ENCODE measurements around the gene AKR7A2. TPM values are rescaled to one million over a fixed set of nuclear protein-coding genes. Genes with fewer than 3 reads are reported as not detected.

The AKR7A2 gene
- total and polyA plus RNA-seq, 9 of the 15 experiments (the other 6 are each of a cell fraction or from before 2014, with no cell fraction given): 2.0 to 78.4 (median 49.4) TPM

- no peak overlapping the region for H3K4me2 ChIP-seq (ENCODE audit: insufficient read depth, low read length)
- peak; percentile 60 for FAIRE-seq
- no peak for TF ChIP-seq PKNOX1 (IDR thresholded peaks at IDR 0.05)
- no peak for TF ChIP-seq SMARCC2 (IDR thresholded peaks at IDR 0.05; ENCODE audit: low read depth)
- TF ChIP-seq HIVEP1 (CRISPR knock-in tag; IDR thresholded peaks at IDR 0.05): no peak
- no peak for TF ChIP-seq SAFB (IDR thresholded peaks at IDR 0.05; ENCODE audit: borderline replicate concordance, low read depth, low read length)
- no peak for TF ChIP-seq ZNF639 (CRISPR knock-in tag; conservative IDR thresholded peaks at IDR 0.05 in 1 of 2, IDR thresholded peaks at IDR 0.05 in 1 of 2)
- TF ChIP-seq MTF1 (CRISPR knock-in tag; IDR thresholded peaks at IDR 0.05; ENCODE audit: borderline replicate concordance): no peak
- TF ChIP-seq BCL6 (CRISPR knock-in tag; IDR thresholded peaks at IDR 0.05): no peak
- in situ Hi-C loops (cut with MboI) (no loop called here), intact Hi-C loops (cut with micrococcal nuclease) (no loop called here)
- H2AFZ ChIP-seq (ENCODE audit: low read depth, low read length): no peak overlapping the region
- H4K20me1 ChIP-seq (replicated peaks; ENCODE audit: control insufficient read depth, insufficient read depth, low read length): peaks cover 9% of the 10 kb centered on the region
- ChIA-PET POLR2A (interaction anchor here (0.5 to 1.2 kb wide), 3 partner anchors 19 to 135 kb away, joined by 3 read pairs; no protein-coding TSS in a partner anchor), CTCF (ENCODE audit: low intra/inter-chr PET ratio) (interaction anchor here (0.7 kb wide), 1 partner anchor 303 kb away, joined by 5 read pairs; no protein-coding TSS in a partner anchor)
- no peaks in the 10 kb centered on the region for H3K27me3 ChIP-seq (ENCODE audit: control insufficient read depth in 2 of 2, insufficient read depth in 2 of 2, low read length in 2 of 2)
- 51% methylated on average over 6 of the region's 6 CpGs for WGBS (ENCODE audit: insufficient coverage, low coverage, missing lambda C conversion rate)
- H3K9ac ChIP-seq (ENCODE audit: insufficient read depth in 1 of 2, low read depth in 2 of 2, low read length in 2 of 2): no peak overlapping the region
- H3K27ac ChIP-seq (ENCODE audit: extremely low read depth, low read depth, low read length): no peak overlapping the region
- no peaks in the 10 kb centered on the region for H3K9me3 ChIP-seq (replicated peaks; ENCODE audit: control insufficient read depth, insufficient read depth, low read depth, low read length)
- H3K4me1 ChIP-seq (replicated peaks in 1 of 2; ENCODE audit: control insufficient read depth in 2 of 2, insufficient read depth in 2 of 2, low read length in 2 of 2): peaks cover 4 to 44% of the 10 kb centered on the region in 2 experiments; a peak in 4 of 5 replicates
- DNase-seq (ENCODE audit: extremely low read depth in 1 of 4, low spot score in 3 of 4): no peak
- peaks cover 40% of the 10 kb centered on the region; the same call in 2 of the 3 replicates for H3K36me3 ChIP-seq (ENCODE audit: control insufficient read depth, insufficient read depth, low read length)
- no peaks in the 10 kb centered on the region for H3K79me2 ChIP-seq (ENCODE audit: control insufficient read depth, insufficient read depth, low read length)
- H3K4me3 ChIP-seq: no peak overlapping the region
- no peak for ATAC-seq
- BruUV-seq (replicated peaks): no TSS peak
- H3K9me1 ChIP-seq (ENCODE audit: control insufficient read depth, insufficient read depth, low read length): peaks cover 7% of the 10 kb centered on the region
These were observed 34.1 kb upstream of the AKR7A2 start for GRCh38 chr1:19346026-19346425.

All from K562 (cell line).